Endothelial cell (in vitro differentiated cells): ENCODE data around the gene PTPRJ. TPM values are rescaled to one million over a fixed set of nuclear protein-coding genes. Genes with fewer than 3 reads are reported as not detected.

ENCODE experiments used
- DNase-seq: peaks from one replicate; pipeline ENCODE4 v3.0.0; 2021; ENCODE audit warnings: low spot score
- H3K27ac Mint-ChIP-seq: one replicate; pipeline ENCODE4 v1.8.0; 2021; ENCODE audit warnings: mixed read lengths, inconsistent platforms; ENCODE audit not compliant: unreplicated experiment
- H3K27me3 Mint-ChIP-seq: one replicate; pipeline ENCODE4 v1.8.0; 2021; ENCODE audit warnings: mild to moderate bottlenecking, moderate library complexity, mixed read lengths, inconsistent platforms; ENCODE audit not compliant: unreplicated experiment
- H3K36me3 Mint-ChIP-seq: one replicate; pipeline ENCODE4 v1.8.0; 2021; ENCODE audit warnings: mild to moderate bottlenecking, low read depth, mixed read lengths, inconsistent platforms; ENCODE audit not compliant: unreplicated experiment
- H3K4me1 Mint-ChIP-seq: one replicate; pipeline ENCODE4 v1.8.0; 2021; ENCODE audit warnings: mild to moderate bottlenecking, mixed read lengths, inconsistent platforms; ENCODE audit not compliant: unreplicated experiment
- H3K4me3 Mint-ChIP-seq: one replicate; pipeline ENCODE4 v1.8.0; 2021; ENCODE audit warnings: mild to moderate bottlenecking, mixed read lengths, inconsistent platforms; ENCODE audit not compliant: unreplicated experiment
- H3K9me3 Mint-ChIP-seq: one replicate; pipeline ENCODE4 v1.8.0; 2021; ENCODE audit warnings: mixed read lengths, inconsistent platforms; ENCODE audit not compliant: unreplicated experiment
- total RNA-seq: library from RNA; stranded (reverse); fragmentation: NEBNext Ultra II Directional; extraction: Animal tissue kit (Norgen Biotek cat#: 25700); gene quantifications from one replicate; pipeline ENCODE4 v1.2.1, GENCODE V29; 2021; ENCODE audit not compliant: unreplicated experiment
- TF ChIP-seq, protein P1 (sequence below): fragments of 200-600 bp; sonication (generic); IDR thresholded peaks from one replicate; pipeline ENCODE4 v1.5.0; 2021; ENCODE audit warnings: antibody characterized with exemption; ENCODE audit not compliant: unreplicated experiment

PTPRJ gene
- total RNA-seq, 1 donor from 2014 or later, result 1.6 TPM

GRCh38 chr11:48082771-48083170 is 102.4 kb downstream of the PTPRJ start:
- Mint-ChIP-seq H3K4me3 (no peak overlapping the region), H3K36me3 (no peaks in the 10 kb centered on the region), H3K27ac (no peak overlapping the region), H3K27me3 (peaks cover 5% of the 10 kb centered on the region), H3K9me3 (no peaks in the 10 kb centered on the region), H3K4me1 (no peaks in the 10 kb centered on the region)
- TF ChIP-seq, protein P1, sequence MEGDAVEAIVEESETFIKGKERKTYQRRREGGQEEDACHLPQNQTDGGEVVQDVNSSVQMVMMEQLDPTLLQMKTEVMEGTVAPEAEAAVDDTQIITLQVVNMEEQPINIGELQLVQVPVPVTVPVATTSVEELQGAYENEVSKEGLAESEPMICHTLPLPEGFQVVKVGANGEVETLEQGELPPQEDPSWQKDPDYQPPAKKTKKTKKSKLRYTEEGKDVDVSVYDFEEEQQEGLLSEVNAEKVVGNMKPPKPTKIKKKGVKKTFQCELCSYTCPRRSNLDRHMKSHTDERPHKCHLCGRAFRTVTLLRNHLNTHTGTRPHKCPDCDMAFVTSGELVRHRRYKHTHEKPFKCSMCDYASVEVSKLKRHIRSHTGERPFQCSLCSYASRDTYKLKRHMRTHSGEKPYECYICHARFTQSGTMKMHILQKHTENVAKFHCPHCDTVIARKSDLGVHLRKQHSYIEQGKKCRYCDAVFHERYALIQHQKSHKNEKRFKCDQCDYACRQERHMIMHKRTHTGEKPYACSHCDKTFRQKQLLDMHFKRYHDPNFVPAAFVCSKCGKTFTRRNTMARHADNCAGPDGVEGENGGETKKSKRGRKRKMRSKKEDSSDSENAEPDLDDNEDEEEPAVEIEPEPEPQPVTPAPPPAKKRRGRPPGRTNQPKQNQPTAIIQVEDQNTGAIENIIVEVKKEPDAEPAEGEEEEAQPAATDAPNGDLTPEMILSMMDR, result no peak
- DNase-seq, result no peak

DNA sequence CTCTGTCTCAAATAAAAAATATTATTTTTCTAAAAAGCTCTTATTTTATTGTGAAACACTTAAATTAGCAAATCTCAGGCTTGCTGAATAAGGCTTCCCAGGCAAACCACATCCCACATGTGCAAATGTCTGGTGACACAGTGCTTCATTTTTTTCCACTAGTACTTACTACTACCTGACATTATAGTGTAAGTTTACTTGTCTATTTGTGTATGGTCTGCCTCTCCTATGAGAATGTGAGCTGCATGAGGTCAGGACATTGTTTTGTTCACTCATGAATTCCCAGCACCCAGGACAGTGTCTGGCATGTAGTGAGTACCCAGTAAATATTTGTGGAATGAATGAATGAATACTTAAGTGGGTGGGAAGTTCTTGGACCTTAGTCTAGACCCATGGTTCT is 103.1 kb downstream of the PTPRJ start:
- Mint-ChIP-seq H3K9me3 (no peaks in the 10 kb centered on the region), H3K36me3 (no peaks in the 10 kb centered on the region), H3K4me3 (no peak overlapping the region), H3K27me3 (peaks cover 5% of the 10 kb centered on the region), H3K27ac (no peak overlapping the region), H3K4me1 (no peaks in the 10 kb centered on the region)
- DNase-seq, result no peak
- TF ChIP-seq, protein P1, result no peak

DNA sequence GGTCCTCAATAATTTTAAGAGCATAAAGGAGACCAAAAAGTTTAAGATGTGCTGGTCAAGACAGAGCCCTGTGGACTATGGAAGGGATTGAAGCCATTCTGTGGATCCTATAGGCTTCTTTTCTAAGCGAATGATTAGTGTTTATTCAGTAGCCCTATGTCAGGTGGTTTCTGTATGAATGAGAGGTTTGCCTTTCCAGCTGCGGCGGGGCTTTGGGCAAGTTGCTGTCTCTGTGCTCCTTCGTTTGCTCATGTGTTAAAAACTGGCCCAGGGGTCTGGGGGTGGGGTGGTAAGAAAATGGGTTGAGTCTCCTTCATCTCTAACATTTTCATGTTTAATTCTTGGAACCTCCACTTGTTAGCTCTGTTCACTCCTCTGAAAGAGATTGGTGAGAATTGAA is 105.3 kb downstream of the PTPRJ start:
- Mint-ChIP-seq H3K27ac (no peak overlapping the region), H3K36me3 (no peaks in the 10 kb centered on the region), H3K9me3 (no peaks in the 10 kb centered on the region), H3K4me1 (no peaks in the 10 kb centered on the region), H3K27me3 (peaks cover 4% of the 10 kb centered on the region), H3K4me3 (no peak overlapping the region)
- DNase-seq, result no peak
- TF ChIP-seq, protein P1, result no peak

DNA sequence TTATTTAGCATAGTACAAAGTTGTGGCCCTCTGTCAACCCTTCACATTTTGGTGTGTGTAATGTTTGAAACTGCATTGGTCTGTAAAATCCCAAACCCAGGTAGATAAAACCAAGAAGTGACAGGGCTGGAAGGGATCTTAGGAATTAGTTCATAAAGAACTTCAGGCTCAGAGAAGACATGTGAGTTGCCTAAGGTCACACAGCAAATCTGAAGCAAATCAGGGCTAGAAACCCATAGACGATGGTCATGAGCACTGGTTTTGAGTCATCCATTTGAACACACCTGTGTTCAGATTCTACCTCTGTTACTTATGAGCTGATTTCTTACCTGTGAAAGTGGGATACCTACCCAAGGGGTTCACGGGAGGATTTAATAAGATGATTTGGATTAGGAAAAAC is 107.1 kb downstream of the PTPRJ start:
- Mint-ChIP-seq H3K27me3 (peaks cover 4% of the 10 kb centered on the region), H3K4me1 (no peaks in the 10 kb centered on the region), H3K9me3 (no peaks in the 10 kb centered on the region), H3K4me3 (no peak overlapping the region), H3K36me3 (no peaks in the 10 kb centered on the region), H3K27ac (no peak overlapping the region)
- TF ChIP-seq, protein P1, result no peak
- DNase-seq, result no peak

DNA sequence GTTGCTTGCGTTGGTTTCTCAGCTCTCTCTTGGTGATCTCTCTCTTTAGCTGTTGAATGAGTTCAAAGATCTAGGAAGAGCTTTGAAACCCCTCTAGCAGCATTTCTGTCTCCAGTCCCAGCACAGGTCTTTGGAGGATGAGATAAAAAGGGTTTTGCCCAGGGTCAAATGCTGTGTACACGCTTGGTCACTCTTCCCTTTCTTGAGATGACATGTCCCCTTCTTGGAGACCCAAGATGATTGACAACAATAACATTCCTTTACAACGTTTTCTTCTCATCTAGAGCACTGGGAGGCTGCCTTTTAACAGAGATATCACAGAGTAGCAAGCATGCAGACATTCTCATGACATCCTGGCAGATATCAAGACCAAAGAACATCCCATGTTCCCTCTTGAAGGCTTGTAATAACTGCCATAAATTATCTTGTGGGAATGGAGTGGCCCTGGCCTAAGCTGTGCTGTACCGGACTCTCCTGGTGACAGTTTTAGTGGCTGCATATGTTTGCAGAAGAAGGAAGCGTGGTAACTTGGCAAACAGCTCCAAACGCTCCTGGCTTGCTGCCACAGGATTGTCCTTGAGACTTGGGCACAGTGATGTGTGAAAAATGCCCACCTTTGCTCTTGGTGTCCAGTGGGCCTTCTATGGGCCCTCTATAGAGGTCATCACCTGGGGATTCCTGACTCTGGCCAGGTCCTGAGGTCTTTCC is 107.8 kb downstream of the PTPRJ start:
- TF ChIP-seq, protein P1, result no peak
- H3K36me3 Mint-ChIP-seq, result no peaks in the 10 kb centered on the region
- no peaks in the 10 kb centered on the region for H3K4me1 Mint-ChIP-seq
- peaks cover 4% of the 10 kb centered on the region for H3K27me3 Mint-ChIP-seq
- H3K27ac Mint-ChIP-seq, result no peak overlapping the region
- no peak for DNase-seq
- H3K4me3 Mint-ChIP-seq, result no peak overlapping the region
- no peaks in the 10 kb centered on the region for H3K9me3 Mint-ChIP-seq
